ENCODE data around the gene ADCYAP1R1. TPM values are rescaled to one million over a fixed set of nuclear protein-coding genes. Genes with fewer than 3 reads are reported as not detected.
A peak's percentile ranks its signal among the peaks of the same experiment; 100 is the strongest.

The ADCYAP1R1 gene
- total RNA-seq, 4 donors from 2014 or later, result 3.1 to 22.0 (median 6.7) TPM

GRCh38 chr7:31047313-31048146 is 4.6 kb upstream of the ADCYAP1R1 start:
- intact Hi-C loops (cut with DNase I; ENCODE audit: low total_unique reads), result no loop called here
- no peaks in the 10 kb centered on the region for H3K36me3 ChIP-seq
- no peaks in the 10 kb centered on the region for H3K9me3 ChIP-seq
- peaks cover 0 to 3% of the 10 kb centered on the region in 2 donors for H3K4me1 ChIP-seq
- DNase-seq, result no peak
- no peak overlapping the region for H3K4me3 ChIP-seq
- TF ChIP-seq CTCF (IDR thresholded peaks at IDR 0.05) (no peak), POLR2A (IDR thresholded peaks at IDR 0.05) (no peak)
- H3K27me3 ChIP-seq, result peaks cover 0 to 1% of the 10 kb centered on the region in 2 donors
- no peak overlapping the region for H3K27ac ChIP-seq

- H3K27me3 ChIP-seq, result peaks cover 0 to 3% of the 10 kb centered on the region in 2 donors
- TF ChIP-seq POLR2A (IDR thresholded peaks at IDR 0.05) (no peak), CTCF (IDR thresholded peaks at IDR 0.05) (no peak)
Observed at GRCh38 chr7:31049005-31049765, 2.9 kb upstream of the ADCYAP1R1 start.

GRCh38 chr7:31052487-31052840 is 356 bp downstream of the ADCYAP1R1 start:
- H3K36me3 ChIP-seq, result no peaks in the 10 kb centered on the region
- H3K9me3 ChIP-seq, result no peaks in the 10 kb centered on the region
- DNase-seq, result no peak
- H3K27me3 ChIP-seq, result peaks cover 0 to 3% of the 10 kb centered on the region in 2 donors
- no peak for TF ChIP-seq CTCF (IDR thresholded peaks at IDR 0.05)
- H3K4me1 ChIP-seq, result peaks cover 0 to 3% of the 10 kb centered on the region in 2 donors
- peak overlapping the region; percentile 24 to 33 for H3K4me3 ChIP-seq
- H3K27ac ChIP-seq, result no peak overlapping the region
- intact Hi-C loops (cut with DNase I; ENCODE audit: low total_unique reads), result no loop called here

More at GRCh38 chr7:31049005-31049765, 2.9 kb upstream of the ADCYAP1R1 start:
- Histone ChIP-seq H3K4me1 (peaks cover 0 to 3% of the 10 kb centered on the region in 2 donors), H3K36me3 (no peaks in the 10 kb centered on the region), H3K27ac (no peak overlapping the region), H3K4me3 (no peak overlapping the region), H3K9me3 (no peaks in the 10 kb centered on the region)
- intact Hi-C loops (cut with DNase I; ENCODE audit: low total_unique reads), result no loop called here
- no peak for DNase-seq

GRCh38 chr7:31052841-31053601 is 913 bp downstream of the ADCYAP1R1 start:
- intact Hi-C loops (cut with DNase I; ENCODE audit: low total_unique reads), result no loop called here
- H3K36me3 ChIP-seq, result no peaks in the 10 kb centered on the region
- peaks cover 0 to 3% of the 10 kb centered on the region in 2 donors for H3K4me1 ChIP-seq
- H3K27ac ChIP-seq, result no peak overlapping the region
- no peaks in the 10 kb centered on the region for H3K9me3 ChIP-seq
- DNase-seq, result no peak
- TF ChIP-seq POLR2A (IDR thresholded peaks at IDR 0.05) (no peak), CTCF (IDR thresholded peaks at IDR 0.05) (no peak)
- peaks cover 0 to 3% of the 10 kb centered on the region in 2 donors for H3K27me3 ChIP-seq
- peak overlapping the region; percentile 24 to 33 for H3K4me3 ChIP-seq
